Transverse colon (tissue), 4 donors: ENCODE measurements around the gene ZNF397. TPM values are rescaled to one million over a fixed set of nuclear protein-coding genes. Genes with fewer than 3 reads are reported as not detected.
"Not testable (repeated sequence)": the region's sequence is repeated elsewhere in the genome, so short reads cannot be mapped to it uniquely, and the experiment has no call there.

ENCODE experiments used
- DNase-seq: peaks from one replicate; pipeline ENCODE4 v3.0.0-alpha.2; 2019
- H3K27ac ChIP-seq, 4 donors: fragments of 200-600 bp; sonication (generic); 2 replicates each; pipeline ENCODE4 v1.5.1; 2016 to 2018; ENCODE audit warnings: inconsistent platforms in 4 of 4
- H3K27me3 ChIP-seq: fragments of 200-600 bp; sonication (generic); 2 replicates; pipeline ENCODE4 v1.5.1; 2017; ENCODE audit warnings: inconsistent platforms
- H3K36me3 ChIP-seq, 4 donors: fragments of 200-600 bp; sonication (generic); 2 replicates each; pipeline ENCODE4 v1.5.1; 2017 to 2019; ENCODE audit warnings: inconsistent platforms in 4 of 4
- H3K4me1 ChIP-seq, 4 donors: fragments of 200-600 bp; sonication (generic); 2 replicates each; pipeline ENCODE4 v1.5.1; 2017 to 2020; ENCODE audit warnings: inconsistent platforms in 4 of 4
- H3K4me3 ChIP-seq, 4 donors: fragments of 200-600 bp; sonication (generic); 1 replicate in 1 of 4; 2 replicates in 3 of 4; pipeline versions ENCODE4 v1.5.1 to v1.6.1; 2017 to 2019; ENCODE audit warnings: inconsistent platforms in 4 of 4
- H3K9me3 ChIP-seq, 2 donors: fragments of 200-600 bp; sonication (generic); 2 replicates each; pipeline ENCODE4 v1.5.1; 2017 to 2019; ENCODE audit warnings: inconsistent platforms in 2 of 2
- CTCF ChIP-seq, 5 experiments: fragments of 200-600 bp in 3 of 5; fragments of 450-650 bp in 2 of 5; sonication (generic) in 3 of 5; IDR thresholded peaks; 1 replicate in 2 of 5; 2 replicates in 3 of 5; pipeline ENCODE4 v1.5.1; 2016 to 2017; ENCODE audit warnings: antibody characterized with exemption in 5 of 5, inconsistent platforms in 3 of 5, mild to moderate bottlenecking in 2 of 5, moderate library complexity in 1 of 5
- EP300 ChIP-seq: sonication (generic); formaldehyde crosslinking; IDR thresholded peaks from one replicate; pipeline ENCODE4 v1.6.1; 2017; ENCODE audit warnings: antibody characterized with exemption, low read depth
- POLR2A ChIP-seq: fragments of 450-650 bp; IDR thresholded peaks from one replicate; pipeline ENCODE4 v1.6.1; 2016; ENCODE audit warnings: antibody characterized with exemption, mild to moderate bottlenecking, moderate library complexity
- POLR2AphosphoS5 ChIP-seq, 3 donors: sonication (generic); formaldehyde crosslinking; IDR thresholded peaks; one replicate each; pipeline ENCODE4 v1.6.1; 2016; ENCODE audit warnings: antibody characterized with exemption in 3 of 3
- WGBS, 2 donors: methylation state at CpG; one replicate each; pipeline ENCODE4 v1.1.5; 2018; ENCODE audit warnings: low coverage in 1 of 2; 5-methylcytosine and 5-hydroxymethylcytosine counted together
- in situ Hi-C, 4 donors: fragments of 200-750 bp; cut with MboI; loops; one replicate each; pipeline versions ENCODE4 v1.15.0 to v1.15.1; 2017; ENCODE audit warnings: low sequenced_read_pairs in 3 of 4, low pct_ligation_motif_present in 1 of 4, low pct_unique_long_range_greater_than_20kb in 1 of 4
- intact Hi-C: fragments of 100-400 bp; cut with DNase I; formaldehyde crosslinking; loops from one replicate; pipeline ENCODE4 v1.15.1; 2023; ENCODE audit warnings: low total_unique reads
- total RNA-seq, 4 donors: library from RNA; depleted of rRNA; stranded (reverse); fragments of >200 nt; gene quantifications; one replicate each; pipeline ENCODE4 v1.1.0, GENCODE V29; 2016

Gene ZNF397
- total RNA-seq, 4 donors from 2014 or later = 21.8 to 60.6 (median 32.0) TPM

DNA sequence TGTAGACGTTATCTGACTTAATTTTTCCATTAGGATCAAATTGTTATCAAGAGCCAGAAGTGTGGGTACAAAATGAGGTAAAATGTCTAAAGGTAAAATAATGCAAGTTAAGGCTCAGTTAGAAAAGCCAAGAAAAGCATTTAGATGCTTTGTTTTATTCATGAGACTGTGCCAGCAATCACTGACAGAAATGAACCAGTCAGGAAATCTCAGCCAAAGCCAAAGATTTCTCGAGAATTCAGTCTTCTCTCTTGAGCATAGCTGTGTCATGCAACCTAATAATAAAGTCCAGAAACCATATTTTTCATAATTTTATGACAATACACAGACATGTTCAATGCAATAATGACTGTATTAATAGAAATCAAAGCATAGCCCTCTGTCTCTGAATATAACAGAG lies 43.5 kb upstream of the ZNF397 start:
- in situ Hi-C loops = no loop called here
- Histone ChIP-seq H3K4me3 (no peak overlapping the region), H3K4me1 (no peaks in the 10 kb centered on the region), H3K27ac (no peak overlapping the region), H3K36me3 (no peaks in the 10 kb centered on the region), H3K27me3 (no peaks in the 10 kb centered on the region), H3K9me3 (no peaks in the 10 kb centered on the region)
- TF ChIP-seq EP300 = no peak
- no peak for TF ChIP-seq POLR2AphosphoS5 (IDR thresholded peaks at IDR 0.05)
- no peak for TF ChIP-seq CTCF (IDR thresholded peaks at IDR 0.05)
- TF ChIP-seq POLR2A = no peak
- DNase-seq = no peak
- WGBS, 2 donors = 60 to 72% methylated on average over 2 of the region's 2 CpGs
- intact Hi-C loops = no loop called here

GRCh38 chr18:35201256-35201931 lies 39.4 kb upstream of the ZNF397 start:
- Histone ChIP-seq H3K4me1 (no peaks in the 10 kb centered on the region), H3K27ac (no peak overlapping the region), H3K4me3 (no peak overlapping the region), H3K9me3 (no peaks in the 10 kb centered on the region), H3K36me3 (no peaks in the 10 kb centered on the region), H3K27me3 (no peaks in the 10 kb centered on the region)
- TF ChIP-seq EP300 = no peak
- no peak for TF ChIP-seq CTCF (IDR thresholded peaks at IDR 0.05)
- TF ChIP-seq POLR2A = no peak
- no peak for TF ChIP-seq POLR2AphosphoS5 (IDR thresholded peaks at IDR 0.05)
- intact Hi-C loops = no loop called here
- in situ Hi-C loops = no loop called here
- no peak for DNase-seq
- WGBS, 2 donors = 69 to 81% methylated on average over 5 of the region's 5 CpGs

GRCh38 chr18:35203067-35203466 lies 37.8 kb upstream of the ZNF397 start:
- H3K4me3 ChIP-seq = no peak overlapping the region
- no peaks in the 10 kb centered on the region for H3K36me3 ChIP-seq
- H3K27ac ChIP-seq = no peak overlapping the region
- H3K9me3 ChIP-seq = no peaks in the 10 kb centered on the region
- DNase-seq = no peak
- no peak for TF ChIP-seq CTCF (IDR thresholded peaks at IDR 0.05)
- TF ChIP-seq POLR2A = no peak
- TF ChIP-seq POLR2AphosphoS5 (IDR thresholded peaks at IDR 0.05) = no peak
- no peak for TF ChIP-seq EP300
- H3K27me3 ChIP-seq = no peaks in the 10 kb centered on the region
- WGBS, 2 donors = 64 to 70% methylated on average over 3 of the region's 3 CpGs
- in situ Hi-C loops (no loop called here), intact Hi-C loops (no loop called here)
- H3K4me1 ChIP-seq = no peaks in the 10 kb centered on the region

DNA sequence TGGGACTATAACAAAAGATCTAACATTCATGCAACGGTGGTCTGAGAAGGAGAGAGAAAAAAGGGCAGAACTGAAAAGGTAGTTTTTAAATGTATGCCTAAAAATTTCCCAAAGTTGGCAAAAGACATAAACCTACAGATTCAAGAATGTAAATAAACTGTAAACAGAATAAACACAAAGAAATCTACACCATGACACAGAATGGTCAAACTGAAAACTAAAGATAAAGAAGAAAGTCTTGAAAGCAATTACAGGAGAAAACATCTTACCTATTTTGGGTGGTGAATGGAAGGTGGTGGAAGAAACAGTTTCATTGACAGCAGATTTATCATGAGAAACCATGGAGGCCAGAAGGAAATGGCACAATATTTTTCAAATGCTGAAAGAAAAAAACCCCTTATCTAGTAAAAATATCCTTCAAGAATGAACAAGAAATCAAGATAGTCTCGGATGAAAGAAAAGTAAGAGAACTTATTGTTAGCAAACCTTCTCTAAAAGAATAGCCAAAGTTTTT lies 35.6 kb upstream of the ZNF397 start:
- no peak overlapping the region for H3K27ac ChIP-seq
- H3K4me3 ChIP-seq = no peak overlapping the region
- H3K36me3 ChIP-seq = no peaks in the 10 kb centered on the region
- in situ Hi-C loops (no loop called here), intact Hi-C loops (no loop called here)
- WGBS, 2 donors = 75 to 100% methylated on average over 2 of the region's 2 CpGs
- no peaks in the 10 kb centered on the region for H3K9me3 ChIP-seq
- no peak for TF ChIP-seq EP300
- no peak for TF ChIP-seq POLR2AphosphoS5 (IDR thresholded peaks at IDR 0.05)
- no peak for TF ChIP-seq CTCF (IDR thresholded peaks at IDR 0.05)
- no peak for TF ChIP-seq POLR2A
- DNase-seq = no peak
- no peaks in the 10 kb centered on the region for H3K27me3 ChIP-seq
- H3K4me1 ChIP-seq = no peaks in the 10 kb centered on the region

DNA sequence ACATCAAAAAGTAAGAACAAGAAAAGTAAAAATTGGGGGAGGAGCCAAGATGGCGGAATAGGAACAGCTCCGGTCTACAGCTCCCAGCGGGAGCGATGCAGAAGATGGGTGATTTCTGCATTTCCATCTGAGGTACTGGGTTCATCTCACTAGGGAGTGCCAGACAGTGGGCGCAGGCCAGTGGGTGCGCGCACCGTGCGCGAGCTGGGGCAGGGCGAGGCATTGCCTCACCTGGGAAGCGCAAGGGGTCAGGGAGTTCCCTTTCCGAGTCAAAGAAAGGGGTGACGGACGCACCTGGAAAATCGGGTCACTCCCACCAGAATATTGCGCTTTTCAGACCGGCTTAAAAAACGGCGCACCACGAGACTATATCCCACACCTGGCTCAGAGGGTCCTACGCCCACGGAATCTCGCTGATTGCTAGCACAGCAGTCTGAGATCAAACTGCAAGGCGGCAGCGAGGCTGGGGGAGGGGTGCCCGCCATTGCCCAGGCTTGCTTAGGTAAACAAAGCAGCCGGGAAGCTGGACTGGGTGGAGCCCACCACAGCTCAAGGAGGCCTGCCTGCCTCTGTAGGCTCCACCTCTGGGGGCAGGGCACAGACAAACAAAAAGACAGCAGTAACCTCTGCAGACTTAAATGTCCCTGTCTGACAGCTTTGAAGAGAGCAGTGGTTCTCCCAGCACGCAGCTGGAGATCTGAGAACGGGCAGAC lies 34.9 kb upstream of the ZNF397 start:
- H3K9me3 ChIP-seq, DNase-seq, in situ Hi-C loops, intact Hi-C loops, H3K27ac ChIP-seq, H3K36me3 ChIP-seq, H3K4me3 ChIP-seq, H3K4me1 ChIP-seq, H3K27me3 ChIP-seq: not testable (repeated sequence)
- WGBS, 2 donors = 88 to 91% methylated on average over 10 to 21 of the region's 30 CpGs
